Activated CD4-positive, alpha-beta T cell treated with anti-CD3 and anti-CD28 coated beads, Interleukin-2, amount 50 U/mL, for 4 hours (primary cell): Measurements from ENCODE around the gene RSKR.
"Not testable (repeated sequence)": the region's sequence is repeated elsewhere in the genome, so short reads cannot be mapped to it uniquely, and the experiment has no call there.

Experiments used
- DNase-seq, 2 experiments: peaks; one replicate each; pipeline ENCODE4 v3.0.0-alpha.2; 2020

Gene RSKR

GRCh38 chr17:28576758-28577465 lies 37.1 kb downstream of the RSKR start, which contains the start of gene ALDOC:
ALDOC (minus strand) TSS chr17:28576895; CDS start chr17:28575532, 1,363 bp downstream.
- DNase-seq: peak; percentile 96 to 97

DNA sequence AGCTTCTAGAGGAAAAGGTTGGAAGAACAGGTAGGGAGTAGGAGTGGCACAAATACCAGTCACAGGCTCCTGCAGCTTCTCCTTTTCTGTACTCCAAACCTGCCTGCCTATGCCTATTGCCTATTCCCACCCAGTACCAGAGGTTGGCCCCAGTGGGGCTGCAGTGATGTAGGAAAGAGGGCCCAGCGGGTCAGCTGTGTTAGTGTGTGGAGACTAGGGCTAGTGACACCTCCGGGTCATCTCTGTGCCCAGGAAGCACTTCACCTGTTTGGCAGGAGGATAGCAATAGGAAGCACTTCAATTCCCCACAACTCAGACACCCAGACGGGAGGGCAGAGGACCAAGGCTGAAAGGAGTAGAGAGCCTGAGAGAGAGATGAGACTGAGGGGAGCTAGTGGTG lies 38.0 kb downstream of the RSKR start:
- not testable (repeated sequence) for DNase-seq

- DNase-seq: no peak
Measured at GRCh38 chr17:28575126-28575795, 38.7 kb downstream of the RSKR start.

- no peak for DNase-seq
Measured at GRCh38 chr17:28574526-28574925, 39.5 kb downstream of the RSKR start.

GRCh38 chr17:28573966-28574480 lies 40.0 kb downstream of the RSKR start:
- DNase-seq: no peak

GRCh38 chr17:28573521-28573920 lies 40.5 kb downstream of the RSKR start:
- DNase-seq: no peak

DNA sequence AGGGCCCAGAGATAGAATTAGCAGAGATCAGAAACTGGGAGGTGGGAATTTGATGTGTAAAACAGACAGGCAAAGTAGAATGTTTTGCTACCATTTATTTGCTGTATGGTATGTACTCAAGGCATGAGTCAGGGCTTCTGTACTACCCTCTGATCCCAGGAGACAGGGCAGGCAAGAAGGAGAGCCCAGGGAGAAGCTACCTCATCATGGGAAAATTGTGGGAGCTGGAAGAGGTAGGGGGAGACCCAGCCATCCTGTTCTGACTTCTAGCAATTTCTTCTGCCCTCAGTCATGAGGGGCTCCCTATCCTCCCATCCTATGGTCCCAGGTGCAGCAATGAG lies 41.0 kb downstream of the RSKR start:
- no peak for DNase-seq

GRCh38 chr17:28572259-28573039 lies 41.5 kb downstream of the RSKR start:
- no peak for DNase-seq

- DNase-seq: peak; percentile 85 to 88
Measured at GRCh38 chr17:28571361-28572122, 42.4 kb downstream of the RSKR start, which contains the start of gene PIGS. PIGS (minus strand) TSS chr17:28571524; CDS start chr17:28571496, 28 bp downstream.

DNA sequence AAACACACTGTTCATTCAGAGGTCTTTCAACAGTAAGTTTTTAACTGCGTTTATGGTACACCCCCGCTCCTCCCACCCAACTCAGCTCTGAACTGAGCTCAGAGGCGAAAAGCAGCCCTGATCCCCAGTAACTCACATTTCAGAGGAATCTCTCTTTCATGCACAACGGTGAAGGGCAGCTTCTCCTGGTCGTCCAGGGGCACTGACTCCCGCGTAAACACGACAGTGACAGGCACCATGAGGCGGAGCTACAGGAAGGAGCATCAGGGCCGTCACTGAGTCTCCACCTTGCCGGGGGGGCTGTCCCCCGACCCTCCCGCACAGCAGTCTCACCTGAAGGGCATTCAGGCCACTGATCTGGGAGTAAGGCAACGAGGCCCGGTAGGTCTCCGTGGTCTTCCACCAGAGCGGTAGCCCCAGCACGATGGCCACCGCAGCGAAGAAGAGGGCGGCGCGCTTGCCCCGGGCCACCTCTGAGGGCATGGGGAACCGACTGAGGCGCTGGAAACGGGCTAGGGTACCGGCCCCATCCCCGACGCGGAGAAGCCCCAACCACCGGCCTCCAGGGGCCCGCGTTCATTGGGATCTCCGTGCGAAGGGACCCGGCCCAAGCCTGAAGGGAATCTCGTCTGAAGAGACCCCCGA lies 43.1 kb downstream of the RSKR start:
- DNase-seq: peak in 1 of 2 experiments; percentile 31

GRCh38 chr17:28569446-28569845 lies 44.5 kb downstream of the RSKR start:
- DNase-seq: no peak

DNA sequence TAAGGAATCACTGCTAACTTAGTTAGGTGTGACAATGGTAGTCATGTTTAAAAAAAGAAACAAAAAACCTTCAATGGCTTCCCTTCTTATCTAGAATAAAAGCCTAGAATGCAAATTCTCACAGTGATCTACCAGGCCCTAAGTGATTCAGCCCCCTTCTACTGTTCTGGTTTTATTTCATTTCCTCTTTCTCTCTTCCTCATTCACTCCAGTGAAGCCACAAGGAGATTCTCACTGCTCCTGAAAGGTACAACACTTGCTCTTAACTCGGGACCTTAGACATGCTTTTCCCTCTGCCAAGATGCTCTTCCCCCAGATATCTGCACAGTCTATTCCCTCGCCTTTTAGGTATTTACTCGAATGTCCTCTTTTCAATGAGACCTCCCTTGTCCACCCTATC lies 46.4 kb downstream of the RSKR start:
- DNase-seq: no peak

- no peak for DNase-seq
Measured at GRCh38 chr17:28563475-28563874, 50.5 kb downstream of the RSKR start.
